Inflammatory macrophage (primary cell): Measurements from ENCODE around the gene EMD.

Experiments used
- DNase-seq, 2 donors: peaks; one replicate each; pipeline ENCODE4 v3.0.0-alpha.2; 2020 to 2022

Gene EMD

GRCh38 chrX:154426916-154427770 is 48.0 kb downstream of the EMD start:
- peak; percentile 34 to 50 for DNase-seq

- DNase-seq, result peak; percentile 92 to 95
Observed at GRCh38 chrX:154428176-154429171, 49.4 kb downstream of the EMD start, which contains the start of gene ATP6AP1. TSS of gene ATP6AP1 (plus strand) at chrX:154428677. CDS start at chrX:154428693, 16 bp downstream.

- DNase-seq, result peak; percentile 38 to 57
Observed at GRCh38 chrX:154429711-154430110, 50.6 kb downstream of the EMD start.

GRCh38 chrX:154430479-154430878 is 51.4 kb downstream of the EMD start:
- peak in 1 of 2 donors; percentile 47 for DNase-seq

- peak; percentile 70 to 84 for DNase-seq
Observed at GRCh38 chrX:154430916-154431315, 51.8 kb downstream of the EMD start.
